T-helper 9 cell (primary cell): ENCODE data around the gene PLBD2.

ENCODE experiments used
- DNase-seq: peaks from one replicate; pipeline ENCODE4 v3.0.0-alpha.2; 2020

The PLBD2 gene

GRCh38 chr12:113422886-113423669 is 64.7 kb downstream of the PLBD2 start:
- DNase-seq = no peak

GRCh38 chr12:113424456-113424855 is 66.1 kb downstream of the PLBD2 start:
- DNase-seq = no peak

- DNase-seq = peak; percentile 34
Observed at GRCh38 chr12:113424915-113425823, 66.8 kb downstream of the PLBD2 start.

GRCh38 chr12:113425960-113426453 is 67.6 kb downstream of the PLBD2 start:
- DNase-seq = no peak

- DNase-seq = no peak
Observed at GRCh38 chr12:113427882-113428281, 69.5 kb downstream of the PLBD2 start.

DNA sequence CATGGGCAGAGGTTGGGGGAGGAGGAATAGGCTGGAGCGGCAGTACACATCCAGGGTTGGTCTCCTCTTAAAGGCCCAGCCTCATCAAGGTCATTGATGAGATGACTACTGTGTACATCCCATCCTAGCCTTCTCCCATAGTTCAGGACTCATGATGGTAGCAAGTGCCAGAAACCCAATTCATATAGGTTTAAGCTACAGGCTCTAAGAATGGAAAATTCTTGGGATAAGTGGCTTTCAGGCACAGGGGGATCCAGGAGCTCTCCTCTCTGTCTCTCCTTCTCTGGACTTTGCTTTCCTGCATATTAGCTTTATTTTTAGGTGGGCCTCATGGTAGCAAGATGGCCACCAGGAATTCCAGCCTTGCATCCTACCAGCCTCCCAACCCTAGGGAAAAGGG is 70.1 kb downstream of the PLBD2 start:
- no peak for DNase-seq

DNA sequence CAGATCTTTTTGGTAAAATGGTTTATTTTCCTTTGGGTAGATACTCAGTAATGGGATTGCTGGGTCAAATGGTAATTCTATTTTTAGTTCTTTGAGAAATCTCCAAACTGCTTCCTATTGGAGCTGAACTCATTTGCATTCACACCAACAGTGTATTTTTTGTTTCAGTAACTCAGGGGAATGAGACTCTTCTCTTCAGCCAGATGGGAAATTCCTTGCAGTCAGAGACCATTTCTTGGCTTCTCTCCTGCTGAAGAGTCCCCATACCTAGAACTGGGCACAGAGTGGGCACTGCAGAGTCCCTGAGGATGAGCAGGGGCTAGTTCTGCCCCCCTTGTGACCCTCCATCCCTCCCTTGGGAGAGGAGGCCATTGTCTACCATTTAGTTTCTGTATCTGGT is 74.6 kb downstream of the PLBD2 start:
- DNase-seq = no peak

GRCh38 chr12:113435367-113435766 is 77.0 kb downstream of the PLBD2 start:
- no peak for DNase-seq

GRCh38 chr12:113436586-113436985 is 78.2 kb downstream of the PLBD2 start:
- DNase-seq = no peak

DNA sequence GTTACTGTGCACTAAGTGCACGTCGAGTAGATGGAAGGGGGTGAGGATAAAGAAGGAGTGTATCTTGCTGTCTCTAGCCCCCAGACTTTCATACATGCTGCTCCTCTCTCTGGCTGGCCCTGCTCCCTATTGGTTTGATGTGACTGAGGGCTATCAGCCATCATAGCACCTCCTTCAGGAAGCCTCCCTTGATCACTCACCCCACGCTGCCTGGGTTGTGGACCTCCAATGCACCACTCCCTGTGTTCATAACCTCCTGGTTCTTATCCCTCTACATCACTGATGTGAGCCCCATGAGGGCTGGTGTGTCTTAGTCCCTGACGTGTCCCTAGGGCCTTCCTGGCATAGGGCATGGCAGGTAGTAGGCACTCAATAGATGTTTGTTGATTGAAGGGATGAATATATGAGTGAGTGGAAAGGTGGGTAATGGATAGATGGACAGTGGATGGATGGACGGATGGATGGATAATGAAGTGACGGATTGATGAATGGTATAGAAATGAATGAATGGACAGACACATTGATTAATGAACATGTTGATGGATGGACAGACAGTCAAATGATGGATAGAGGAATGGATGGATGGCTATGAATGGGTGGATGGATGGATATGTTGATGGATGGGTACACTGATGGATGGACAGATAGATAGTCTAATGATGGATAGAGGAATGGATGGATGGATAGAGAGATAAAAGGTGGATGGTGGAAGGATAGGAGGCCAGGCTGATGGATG is 78.8 kb downstream of the PLBD2 start:
- DNase-seq = no peak

- no peak for DNase-seq
Observed at GRCh38 chr12:113437729-113438100, 79.3 kb downstream of the PLBD2 start.

GRCh38 chr12:113438523-113439300 is 80.3 kb downstream of the PLBD2 start:
- DNase-seq = no peak

DNA sequence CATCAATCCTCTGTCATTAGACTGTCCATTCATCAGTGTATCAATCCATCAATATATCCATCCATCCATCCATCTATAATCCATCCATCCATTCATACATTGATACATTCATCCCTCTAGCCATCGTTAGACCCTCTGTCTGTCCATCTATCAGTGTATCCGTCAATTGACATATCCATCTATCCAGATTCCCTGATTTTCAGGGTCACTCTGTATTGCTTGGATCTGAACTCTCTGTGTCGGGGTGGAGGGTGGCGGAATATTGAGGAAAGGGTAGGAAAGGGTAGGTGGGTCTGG is 80.9 kb downstream of the PLBD2 start:
- DNase-seq = no peak

GRCh38 chr12:113439606-113440030 is 81.2 kb downstream of the PLBD2 start:
- no peak for DNase-seq

DNA sequence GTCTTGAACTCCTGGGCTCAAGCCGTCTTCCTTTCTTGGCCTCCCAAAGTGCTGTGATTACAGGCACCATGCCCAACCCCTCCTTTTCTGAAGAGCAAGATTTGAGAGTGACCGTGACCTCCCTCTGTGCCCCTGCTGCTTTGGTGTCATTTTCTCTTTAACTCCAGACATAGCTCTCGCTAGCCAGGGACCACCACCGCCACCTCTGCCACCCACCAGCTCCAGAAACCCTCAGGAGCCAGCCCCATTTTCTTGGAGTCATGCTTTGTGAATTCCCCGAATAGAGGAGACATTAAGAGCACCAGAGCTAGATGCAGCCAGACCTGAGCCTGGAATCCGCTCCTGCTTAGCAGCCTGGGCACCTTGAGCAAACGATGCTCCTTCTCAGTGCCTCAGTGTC is 81.9 kb downstream of the PLBD2 start:
- DNase-seq = no peak
